H1 (cell line): ENCODE results near the gene HES7. TPM values are rescaled to one million over a fixed set of nuclear protein-coding genes. Genes with fewer than 3 reads are reported as not detected.

Experiments used
- CTCF ChIA-PET: fragments of 300-600 bp; sonication (Branson Sonifier 250); formaldehyde crosslinking; loops from one replicate; lab custom pipeline; 2021; ENCODE audit not compliant: partially characterized antibody; lab: Charles Lee
- POLR2A ChIA-PET: fragments of 300-600 bp; sonication (Branson Sonifier 250); formaldehyde crosslinking; loops from one replicate; lab custom pipeline; 2021; ENCODE audit warnings: inconsistent platforms; ENCODE audit not compliant: partially characterized antibody; lab: Charles Lee
- DNase-seq, 2 experiments: peaks; one replicate each; pipeline versions ENCODE4 v3.0.0 to v3.0.0-alpha.2; 2010 to 2022; ENCODE audit warnings: low spot score in 2 of 2, low read depth in 1 of 2, mixed read lengths in 1 of 2
- FAIRE-seq: peaks from 2 replicates; lab custom pipeline; 2011; peaks lifted over from hg19 to GRCh38; lab: Jason Lieb, UNC
- H2AFZ ChIP-seq: 2 replicates; pipeline ENCODE4 v1.8.1; 2012; ENCODE audit warnings: low read length, inconsistent platforms
- H2AK5ac ChIP-seq: 2 replicates; pipeline ENCODE4 v1.6.1; 2013; ENCODE audit warnings: low read depth, low read length
- H2BK120ac ChIP-seq: replicated peaks from 2 replicates; pipeline ENCODE3; 2013; ENCODE audit warnings: low read depth, low read length, inconsistent platforms
- H2BK12ac ChIP-seq: 2 replicates; pipeline ENCODE4 v1.6.1; 2013; ENCODE audit warnings: low read depth, low read length
- H2BK15ac ChIP-seq: 2 replicates; pipeline ENCODE4 v1.6.1; 2013; ENCODE audit warnings: low read length
- H2BK20ac ChIP-seq: 2 replicates; pipeline ENCODE4 v1.6.1; 2013; ENCODE audit warnings: low read length
- H2BK5ac ChIP-seq: 2 replicates; pipeline ENCODE4 v1.6.1; 2013; ENCODE audit warnings: low read depth, low read length
- H3K14ac ChIP-seq: 2 replicates; pipeline ENCODE4 v1.6.1; 2013; ENCODE audit warnings: inconsistent platforms; ENCODE audit not compliant: insufficient read length
- H3K18ac ChIP-seq: 2 replicates; pipeline ENCODE4 v1.6.1; 2013; ENCODE audit warnings: low read length; ENCODE audit errors: extremely low read depth
- H3K23ac ChIP-seq: 2 replicates; pipeline ENCODE4 v1.6.1; 2013; ENCODE audit warnings: inconsistent platforms; ENCODE audit not compliant: insufficient read length
- H3K23me2 ChIP-seq: 2 replicates; pipeline ENCODE4 v1.6.1; 2013; ENCODE audit warnings: low read depth, low read length
- H3K27ac ChIP-seq: 2 replicates; pipeline ENCODE4 v1.6.1; 2011; ENCODE audit warnings: low read depth, low read length, inconsistent platforms
- H3K27me3 ChIP-seq, 4 experiments: replicated peaks in 1 of 4; 1 replicate in 1 of 4; 2 replicates in 3 of 4; pipeline versions ENCODE4 v1.6.1 to v1.8.1; 2011 to 2013; ENCODE audit warnings: low read length in 3 of 4, mild to moderate bottlenecking in 3 of 4, inconsistent platforms in 2 of 4, mixed read lengths in 2 of 4, moderate library complexity in 1 of 4; ENCODE audit not compliant: control insufficient read depth in 3 of 4, insufficient read depth in 3 of 4; ENCODE audit errors: extremely low read depth in 1 of 4
- H3K36me3 ChIP-seq, 4 experiments: 2 replicates each; pipeline versions ENCODE4 v1.6.1 to v1.8.1; 2011 to 2013; ENCODE audit warnings: mild to moderate bottlenecking in 4 of 4, low read length in 3 of 4, moderate library complexity in 2 of 4, control low read depth in 1 of 4, inconsistent platforms in 1 of 4; ENCODE audit not compliant: insufficient read depth in 4 of 4, control insufficient read depth in 2 of 4
- H3K4ac ChIP-seq: replicated peaks from 2 replicates; pipeline ENCODE3; 2013; ENCODE audit warnings: low read length, low read depth, mixed read lengths, inconsistent platforms; ENCODE audit not compliant: insufficient read length
- H3K4me1 ChIP-seq, 4 experiments: replicated peaks in 1 of 4; 1 replicate in 1 of 4; 2 replicates in 3 of 4; pipeline versions ENCODE4 v1.6.1 to v1.8.1; 2011 to 2013; ENCODE audit warnings: low read length in 3 of 4, inconsistent platforms in 2 of 4, mixed read lengths in 1 of 4; ENCODE audit not compliant: insufficient read depth in 4 of 4, control insufficient read depth in 3 of 4
- H3K4me2 ChIP-seq, 2 experiments: 2 replicates each; pipeline versions ENCODE4 v1.6.1 to v1.8.1; 2011 to 2013; ENCODE audit warnings: low read depth in 2 of 2, low read length in 2 of 2, control low read depth in 1 of 2, inconsistent platforms in 1 of 2, mild to moderate bottlenecking in 1 of 2; ENCODE audit not compliant: insufficient read depth in 1 of 2
- H3K4me3 ChIP-seq, 4 experiments: fragments of 200-600, 300-600 bp in 1 of 4; sonication (generic), shearing (Covaris generic), sonication (Bioruptor Twin) in 1 of 4; 2 replicates each; pipeline versions ENCODE4 v1.5.1 to v1.8.1; 2011 to 2016; ENCODE audit warnings: low read length in 4 of 4, low read depth in 3 of 4, control low read depth in 2 of 4, inconsistent platforms in 2 of 4, mild to moderate bottlenecking in 2 of 4, mixed read lengths in 1 of 4, moderate library complexity in 1 of 4; ENCODE audit not compliant: insufficient read depth in 2 of 4; ENCODE audit errors: extremely low read depth in 1 of 4
- H3K56ac ChIP-seq: replicated peaks from 2 replicates; pipeline ENCODE3; 2013; ENCODE audit warnings: low read depth, mild to moderate bottlenecking, mixed read lengths, low read length, inconsistent platforms; ENCODE audit not compliant: insufficient read length
- H3K79me1 ChIP-seq: 2 replicates; pipeline ENCODE4 v1.6.1; 2013; ENCODE audit warnings: low read depth, low read length, control low read depth
- H3K79me2 ChIP-seq, 2 experiments: 2 replicates each; pipeline versions ENCODE4 v1.6.1 to v1.8.1; 2012 to 2013; ENCODE audit warnings: low read length in 2 of 2, mild to moderate bottlenecking in 2 of 2, inconsistent platforms in 1 of 2; ENCODE audit not compliant: insufficient read depth in 2 of 2, control insufficient read depth in 1 of 2
- H3K9ac ChIP-seq, 4 experiments: replicated peaks in 1 of 4; 1 replicate in 1 of 4; 2 replicates in 3 of 4; pipeline versions ENCODE4 v1.6.1 to v1.8.1; 2011 to 2013; ENCODE audit warnings: low read depth in 3 of 4, low read length in 3 of 4, control low read depth in 2 of 4, mild to moderate bottlenecking in 2 of 4, moderate library complexity in 2 of 4, inconsistent platforms in 1 of 4; ENCODE audit errors: extremely low read depth in 1 of 4
- H3K9me3 ChIP-seq, 2 experiments: 2 replicates each; pipeline versions ENCODE4 v1.6.1 to v1.8.1; 2012 to 2013; ENCODE audit warnings: mild to moderate bottlenecking in 2 of 2, moderate library complexity in 2 of 2, control low read depth in 1 of 2, inconsistent platforms in 1 of 2, low read depth in 1 of 2, low read length in 1 of 2, mixed read lengths in 1 of 2; ENCODE audit not compliant: insufficient read depth in 2 of 2
- H4K20me1 ChIP-seq, 2 experiments: replicated peaks in 1 of 2; 2 replicates each; pipeline versions ENCODE3 to v1.8.1; 2011 to 2013; ENCODE audit warnings: inconsistent platforms in 2 of 2, low read length in 2 of 2, mild to moderate bottlenecking in 1 of 2; ENCODE audit not compliant: insufficient read depth in 2 of 2, control insufficient read depth in 1 of 2
- H4K5ac ChIP-seq: 2 replicates; pipeline ENCODE4 v1.6.1; 2013; ENCODE audit warnings: low read length, low read depth, mixed read lengths, inconsistent platforms; ENCODE audit not compliant: insufficient read length
- H4K8ac ChIP-seq: 2 replicates; pipeline ENCODE4 v1.8.0; 2013; ENCODE audit warnings: mild to moderate bottlenecking, moderate library complexity, low read length, inconsistent platforms; ENCODE audit not compliant: insufficient read depth; ENCODE audit errors: extremely low read depth
- H4K91ac ChIP-seq: replicated peaks from 2 replicates; pipeline ENCODE3; 2013; ENCODE audit warnings: low read length, mixed read lengths, inconsistent platforms; ENCODE audit not compliant: insufficient read length
- GTF2F1 ChIP-seq: IDR thresholded peaks from 2 replicates; pipeline ENCODE4 v1.6.1; 2012; ENCODE audit warnings: low read depth, low read length, improper control_type of control experiment, borderline replicate concordance
- JUND ChIP-seq: IDR thresholded peaks from 2 replicates; pipeline ENCODE4 v1.6.1; 2011; ENCODE audit warnings: mild to moderate bottlenecking, improper control_type of control experiment, low read length
- SP2 ChIP-seq: IDR thresholded peaks from 2 replicates; pipeline ENCODE4 v1.6.1; 2012; ENCODE audit warnings: mild to moderate bottlenecking, low read length, inconsistent platforms
- WGBS, 2 experiments: shearing (Covaris generic) in 1 of 2; methylation state at CpG; one replicate each; pipeline versions ENCODE4 v1.1.6 to v1.1.7; 2013 to 2015; ENCODE audit warnings: low lambda C conversion rate in 2 of 2, mixed read lengths in 2 of 2, inconsistent platforms in 1 of 2, low coverage in 1 of 2, missing lambda C conversion rate in 1 of 2; ENCODE audit not compliant: insufficient replicate concordance in 2 of 2, insufficient coverage in 1 of 2, insufficient read length in 1 of 2; ENCODE audit errors: extremely low coverage in 1 of 2, missing lambda C conversion rate in 1 of 2; 5-methylcytosine and 5-hydroxymethylcytosine counted together
- polyA plus RNA-seq, 7 experiments: library from polyadenylated mRNA; depleted of rRNA in 3 of 7; stranded (reverse) in 5 of 7; unstranded in 2 of 7; fragments of >200 nt in 5 of 7; fragments of 200-250 nt in 2 of 7; gene quantifications; 1 replicate in 5 of 7; 2 replicates in 1 of 7; 4 replicates in 1 of 7; pipeline versions ENCODE4 v1.2.1 to v1.2.3, GENCODE V29; 2011 to 2013; ENCODE audit warnings: missing spikeins in 2 of 7, mixed read lengths in 2 of 7
- total RNA-seq: library from RNA; stranded (reverse); fragmentation: NEBNext Ultra II Directional; extraction: Animal tissue kit (Norgen Biotek cat#: 25700); gene quantifications from 2 replicates; pipeline ENCODE4 v1.2.1, GENCODE V29; 2021
- TF ChIP-seq, protein P1 (sequence below): IDR thresholded peaks from 2 replicates; pipeline ENCODE4 v1.6.1; 2012; ENCODE audit warnings: inconsistent platforms

Gene HES7
- total and polyA plus RNA-seq, 2 of the 8 experiments (the other 6 are each of a cell fraction or from before 2014, with no cell fraction given), result 0.20 to 0.32 TPM

DNA sequence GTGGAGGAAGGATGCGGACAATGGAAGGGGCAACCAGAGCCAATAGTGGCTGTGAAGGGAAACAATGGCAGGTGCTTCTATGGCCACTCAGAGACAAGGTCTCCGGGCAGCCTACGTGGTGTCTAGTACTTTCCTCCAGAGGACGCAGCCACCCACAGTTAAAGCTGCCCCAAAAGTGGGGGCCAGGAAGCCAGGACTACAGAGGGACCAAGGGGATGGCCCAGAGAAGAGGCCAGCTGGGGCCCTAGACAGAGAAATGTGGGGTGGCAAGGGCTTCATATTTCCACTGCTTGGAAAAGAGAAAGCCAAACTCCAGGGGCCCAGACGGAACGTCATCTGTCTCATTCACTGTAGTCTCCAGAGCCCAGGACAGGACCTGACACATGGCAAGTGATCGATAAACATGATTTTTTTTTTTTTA lies 29.1 kb upstream of the HES7 start:
- ChIA-PET CTCF (interaction anchor here (1.7 to 10.3 kb wide), 2 partner anchors 10 to 34 kb away, joined by 4 to 133 read pairs; partner anchors contain the start of gene ALOXE3), POLR2A (interaction anchor here (1.2 to 15.7 kb wide), 5 partner anchors 10 to 48 kb away, joined by 3 to 289 read pairs (median 49); partner anchors contain the start of genes ALOXE3, HES7, TMEM107 and VAMP2)
- H3K56ac ChIP-seq, result no peak overlapping the region
- FAIRE-seq, result no peak
- H3K9ac ChIP-seq, result peak overlapping the region in 2 of 4 experiments; percentile 4 to 27; a peak in 1 of 7 replicates
- no peak overlapping the region for H2BK120ac ChIP-seq
- no peak overlapping the region for H3K14ac ChIP-seq
- H3K23ac ChIP-seq, result no peak overlapping the region
- H2BK12ac ChIP-seq, result peak overlapping the region; percentile 23
- peak overlapping the region; percentile 100 for H3K4me2 ChIP-seq
- H3K27me3 ChIP-seq, result no peaks in the 10 kb centered on the region
- peak overlapping the region; percentile 7; the same call in 1 of the 2 replicates for H4K8ac ChIP-seq
- peak overlapping the region; percentile 84; the same call in 1 of the 2 replicates for H3K27ac ChIP-seq
- peaks cover 0 to 18% of the 10 kb centered on the region in 2 experiments for H4K20me1 ChIP-seq
- peaks cover 21% of the 10 kb centered on the region for H3K23me2 ChIP-seq
- DNase-seq, result no peak
- H2BK20ac ChIP-seq, result no peak overlapping the region
- no peak overlapping the region for H3K4ac ChIP-seq
- no peaks in the 10 kb centered on the region for H3K9me3 ChIP-seq
- no peak overlapping the region for H4K5ac ChIP-seq
- H3K79me2 ChIP-seq, result peaks cover 0 to 5% of the 10 kb centered on the region in 2 experiments; a peak in 1 of 4 replicates
- WGBS, 2 experiments, result 88% methylated on average over 7 of the region's 7 CpGs; no CpG with 5 or more reads in 1 of the 2 experiments
- H2BK5ac ChIP-seq, result no peak overlapping the region
- no peak overlapping the region for H2AFZ ChIP-seq
- H3K36me3 ChIP-seq, result peaks cover 8 to 15% (median 12%) of the 10 kb centered on the region in 4 experiments; a peak in 6 of 8 replicates
- H2BK15ac ChIP-seq, result peak overlapping the region; percentile 63; the same call in 1 of the 2 replicates
- no peak overlapping the region for H4K91ac ChIP-seq
- H3K4me1 ChIP-seq, result peaks cover 12 to 33% (median 19%) of the 10 kb centered on the region in 4 experiments
- H3K79me1 ChIP-seq, result peaks cover 7% of the 10 kb centered on the region; the same call in 1 of the 2 replicates
- peak overlapping the region; percentile 93; the same call in 1 of the 2 replicates for H2AK5ac ChIP-seq
- peak overlapping the region in 1 of 4 experiments; percentile 85; a peak in 2 of 8 replicates for H3K4me3 ChIP-seq
- no peak overlapping the region for H3K18ac ChIP-seq
- TF ChIP-seq SP2 (no peak), GTF2F1 (no peak), JUND (no peak)
- TF ChIP-seq, protein P1, sequence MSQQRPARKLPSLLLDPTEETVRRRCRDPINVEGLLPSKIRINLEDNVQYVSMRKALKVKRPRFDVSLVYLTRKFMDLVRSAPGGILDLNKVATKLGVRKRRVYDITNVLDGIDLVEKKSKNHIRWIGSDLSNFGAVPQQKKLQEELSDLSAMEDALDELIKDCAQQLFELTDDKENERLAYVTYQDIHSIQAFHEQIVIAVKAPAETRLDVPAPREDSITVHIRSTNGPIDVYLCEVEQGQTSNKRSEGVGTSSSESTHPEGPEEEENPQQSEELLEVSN, result no peak
